HCT116 (cell line): ENCODE measurements around the gene RTN4RL1. TPM values are rescaled to one million over a fixed set of nuclear protein-coding genes. Genes with fewer than 3 reads are reported as not detected.

Experiments
- ATAC-seq: fragments of 200-7000 bp; cut with Tn5 transposase; 2 replicates; pipeline ENCODE4 v1.9.1; 2020; ENCODE audit warnings: mild to moderate bottlenecking, moderate library complexity
- BruUV-seq: library from RNA; stranded (reverse); fragments of 400-500 nt; replicated peaks from 2 replicates; lab custom pipeline; 2021; lab: Mats Ljungman, UMichigan
- CTCF ChIA-PET: fragments of 300-600 bp; sonication (Branson Sonifier 250); formaldehyde crosslinking; loops from one replicate; lab custom pipeline; 2021; ENCODE audit warnings: antibody characterized with exemption; lab: Charles Lee
- POLR2A ChIA-PET: fragments of 300-600, 350-600 bp; sonication (Branson Sonifier 250); formaldehyde crosslinking; loops from one replicate; lab custom pipeline; 2021; ENCODE audit warnings: antibody characterized with exemption; lab: Charles Lee
- RAD21 ChIA-PET, 2 experiments: fragments of 300-600 bp; sonication (Branson Sonifier 250); formaldehyde crosslinking; loops; one replicate each; lab custom pipeline; 2023; ENCODE audit warnings: low total read pairs in 2 of 2; ENCODE audit not compliant: uncharacterized antibody in 2 of 2, unreplicated experiment in 2 of 2, low non-redundant PET in 1 of 2; lab: Charles Lee
- DNase-seq: peaks from one replicate; pipeline ENCODE4 v3.0.0-alpha.2; 2010; ENCODE audit warnings: low read depth, low spot score
- H2AFZ ChIP-seq: fragments of 200-600 bp; shearing (Covaris generic), sonication (generic); 2 replicates; pipeline ENCODE4 v1.6.1; 2017; ENCODE audit warnings: low read depth, mixed run types, mixed read lengths, antibody characterized with exemption, low read length; ENCODE audit not compliant: poor library complexity, severe bottlenecking
- H3K27ac ChIP-seq: 2 replicates; pipeline ENCODE4 v1.5.1; 2012; ENCODE audit warnings: low read depth, low read length
- H3K27me3 ChIP-seq: fragments of 200-600 bp; sonication (generic); 2 replicates; pipeline ENCODE4 v1.6.1; 2016; ENCODE audit warnings: mixed run types, low read length, mixed read lengths; ENCODE audit not compliant: insufficient read depth
- H3K36me3 ChIP-seq, 2 experiments: fragments of 200-500 bp in 1 of 2; fragments of 200-600 bp in 1 of 2; sonication (Bioruptor generic) in 1 of 2; sonication (generic) in 1 of 2; 2 replicates each; pipeline versions ENCODE4 v1.5.1 to v1.6.1; 2014 to 2016; ENCODE audit warnings: low read length in 2 of 2, inconsistent platforms in 1 of 2, mixed read lengths in 1 of 2, mixed run types in 1 of 2; ENCODE audit not compliant: insufficient read depth in 2 of 2, control insufficient read depth in 1 of 2
- H3K4me1 ChIP-seq, 2 experiments: fragments of 200-600 bp in 1 of 2; sonication (generic) in 1 of 2; 2 replicates each; pipeline versions ENCODE4 v1.5.1 to v1.6.1; 2012 to 2017; ENCODE audit warnings: low read length in 2 of 2, inconsistent platforms in 1 of 2, mild to moderate bottlenecking in 1 of 2, mixed read lengths in 1 of 2, mixed run types in 1 of 2, moderate library complexity in 1 of 2; ENCODE audit not compliant: insufficient read depth in 2 of 2, control insufficient read depth in 1 of 2
- H3K4me2 ChIP-seq: fragments of 200-600 bp; sonication (generic); 2 replicates; pipeline ENCODE4 v1.6.1; 2017; ENCODE audit warnings: mixed run types, low read length, mixed read lengths
- H3K4me3 ChIP-seq, 2 experiments: fragments of 200-600 bp in 1 of 2; sonication (generic) in 1 of 2; replicated peaks in 1 of 2; 2 replicates each; pipeline ENCODE4 v1.5.1; 2011 to 2016; ENCODE audit warnings: low read length in 2 of 2, control low read depth in 1 of 2, low read depth in 1 of 2, mild to moderate bottlenecking in 1 of 2, mixed read lengths in 1 of 2, mixed run types in 1 of 2
- H3K79me2 ChIP-seq: fragments of 200-600 bp; sonication (generic); 2 replicates; pipeline ENCODE4 v1.6.1; 2017; ENCODE audit warnings: mild to moderate bottlenecking, mixed run types, low read length, moderate library complexity, mixed read lengths; ENCODE audit not compliant: insufficient read depth
- H3K9ac ChIP-seq: fragments of 200-600 bp; sonication (generic); 2 replicates; pipeline ENCODE4 v1.6.1; 2016; ENCODE audit warnings: low read length, mixed read lengths
- H3K9me2 ChIP-seq: fragments of 200-600 bp; sonication (generic), shearing (Covaris generic); 2 replicates; pipeline ENCODE4 v1.6.1; 2017; ENCODE audit warnings: mixed run types, mild to moderate bottlenecking, moderate library complexity; ENCODE audit not compliant: insufficient read depth
- H3K9me3 ChIP-seq, 2 experiments: fragments of 200-500 bp in 1 of 2; fragments of 200-600 bp in 1 of 2; sonication (Bioruptor generic) in 1 of 2; sonication (generic) in 1 of 2; 2 replicates each; pipeline ENCODE4 v1.6.1; 2014 to 2017; ENCODE audit warnings: low read length in 2 of 2, mixed read lengths in 2 of 2, inconsistent platforms in 1 of 2, low read depth in 1 of 2, mild to moderate bottlenecking in 1 of 2, mixed run types in 1 of 2, moderate library complexity in 1 of 2; ENCODE audit not compliant: control insufficient read depth in 1 of 2, insufficient read depth in 1 of 2
- H4K20me1 ChIP-seq: fragments of 200-600 bp; sonication (generic), shearing (Covaris generic); 2 replicates; pipeline ENCODE4 v1.6.1; 2017; ENCODE audit warnings: mixed run types, mild to moderate bottlenecking, moderate library complexity; ENCODE audit not compliant: insufficient read depth
- CBX3 ChIP-seq: IDR thresholded peaks from 2 replicates; pipeline ENCODE4 v1.6.1; 2012; ENCODE audit warnings: low read depth
- EZH2 ChIP-seq: fragments of 200-600 bp; sonication (generic); IDR thresholded peaks from 2 replicates; pipeline ENCODE4 v1.6.1; 2017; ENCODE audit warnings: antibody characterized with exemption, mixed run types
- EZH2phosphoT487 ChIP-seq: fragments of 200-600 bp; IDR thresholded peaks from 2 replicates; pipeline ENCODE4 v1.6.1; 2018; ENCODE audit warnings: antibody characterized with exemption, borderline replicate concordance
- JUND ChIP-seq: IDR thresholded peaks from 2 replicates; pipeline ENCODE4 v1.6.1; 2012
- MAX ChIP-seq: IDR thresholded peaks from 2 replicates; pipeline ENCODE4 v1.6.1; 2012
- POLR2A ChIP-seq: IDR thresholded peaks from 2 replicates; pipeline ENCODE4 v1.7.0; 2011; ENCODE audit warnings: borderline replicate concordance; ENCODE audit not compliant: insufficient read depth, insufficient read length; ENCODE audit errors: extremely low read depth
- RAD21 ChIP-seq: IDR thresholded peaks from 2 replicates; pipeline ENCODE4 v1.6.1; 2012; ENCODE audit warnings: low read depth, mild to moderate bottlenecking
- SIN3A ChIP-seq: IDR thresholded peaks from 2 replicates; pipeline ENCODE4 v1.6.1; 2012; ENCODE audit warnings: low read depth
- SP1 ChIP-seq: IDR thresholded peaks from 2 replicates; pipeline ENCODE4 v1.6.1; 2012; ENCODE audit warnings: low read depth
- YY1 ChIP-seq: IDR thresholded peaks from 2 replicates; pipeline ENCODE4 v1.6.1; 2011; ENCODE audit warnings: low read length, low read depth, moderate library complexity, mild to moderate bottlenecking; ENCODE audit not compliant: insufficient replicate concordance; ENCODE audit errors: extremely low read depth
- ZFX ChIP-seq: fragments of 450-650 bp; IDR thresholded peaks from 2 replicates; pipeline ENCODE4 v1.6.1; 2017
- intact Hi-C: fragments of 100-400 bp; cut with micrococcal nuclease; formaldehyde crosslinking; loops from 2 replicates; pipeline ENCODE4 v1.10.0; 2022
- total RNA-seq: library from RNA; stranded (reverse); gene quantifications from one replicate; pipeline ENCODE4 v1.2.1, GENCODE V29; 2021; ENCODE audit not compliant: unreplicated experiment
- TF ChIP-seq, protein P1 (sequence below), 3 experiments: fragments of 200-600 bp in 1 of 3; sonication (generic) in 1 of 3; IDR thresholded peaks in 2 of 3; conservative IDR thresholded peaks in 1 of 3; 2 replicates each; pipeline ENCODE4 v1.5.1; 2012 to 2017; ENCODE audit warnings: low read depth in 2 of 3, low read length in 2 of 3, antibody characterized with exemption in 1 of 3, borderline replicate concordance in 1 of 3, control low read depth in 1 of 3, mild to moderate bottlenecking in 1 of 3, mixed read lengths in 1 of 3, mixed run types in 1 of 3, moderate library complexity in 1 of 3; ENCODE audit not compliant: insufficient read depth in 1 of 3

Gene RTN4RL1
- total RNA-seq, 1 experiment from 2014 or later: 3.7 TPM

- TF ChIP-seq CBX3 (no peak), ZFX (no peak), EZH2phosphoT487 (no peak), SIN3A (no peak), MAX (no peak), RAD21 (no peak)
- TF ChIP-seq, protein P1, sequence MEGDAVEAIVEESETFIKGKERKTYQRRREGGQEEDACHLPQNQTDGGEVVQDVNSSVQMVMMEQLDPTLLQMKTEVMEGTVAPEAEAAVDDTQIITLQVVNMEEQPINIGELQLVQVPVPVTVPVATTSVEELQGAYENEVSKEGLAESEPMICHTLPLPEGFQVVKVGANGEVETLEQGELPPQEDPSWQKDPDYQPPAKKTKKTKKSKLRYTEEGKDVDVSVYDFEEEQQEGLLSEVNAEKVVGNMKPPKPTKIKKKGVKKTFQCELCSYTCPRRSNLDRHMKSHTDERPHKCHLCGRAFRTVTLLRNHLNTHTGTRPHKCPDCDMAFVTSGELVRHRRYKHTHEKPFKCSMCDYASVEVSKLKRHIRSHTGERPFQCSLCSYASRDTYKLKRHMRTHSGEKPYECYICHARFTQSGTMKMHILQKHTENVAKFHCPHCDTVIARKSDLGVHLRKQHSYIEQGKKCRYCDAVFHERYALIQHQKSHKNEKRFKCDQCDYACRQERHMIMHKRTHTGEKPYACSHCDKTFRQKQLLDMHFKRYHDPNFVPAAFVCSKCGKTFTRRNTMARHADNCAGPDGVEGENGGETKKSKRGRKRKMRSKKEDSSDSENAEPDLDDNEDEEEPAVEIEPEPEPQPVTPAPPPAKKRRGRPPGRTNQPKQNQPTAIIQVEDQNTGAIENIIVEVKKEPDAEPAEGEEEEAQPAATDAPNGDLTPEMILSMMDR (IDR thresholded peaks at IDR 0.05 in 2 of 3, conservative IDR thresholded peaks at IDR 0.05 in 1 of 3; ENCODE audit: borderline replicate concordance in 1 of 3, insufficient read depth in 1 of 3, low read depth in 2 of 3, low read length in 2 of 3): no peak
- TF ChIP-seq, all 23 proteins: peak for 0
Measured at GRCh38 chr17:1934901-1935300, 90.2 kb downstream of the RTN4RL1 start (continued).

DNA sequence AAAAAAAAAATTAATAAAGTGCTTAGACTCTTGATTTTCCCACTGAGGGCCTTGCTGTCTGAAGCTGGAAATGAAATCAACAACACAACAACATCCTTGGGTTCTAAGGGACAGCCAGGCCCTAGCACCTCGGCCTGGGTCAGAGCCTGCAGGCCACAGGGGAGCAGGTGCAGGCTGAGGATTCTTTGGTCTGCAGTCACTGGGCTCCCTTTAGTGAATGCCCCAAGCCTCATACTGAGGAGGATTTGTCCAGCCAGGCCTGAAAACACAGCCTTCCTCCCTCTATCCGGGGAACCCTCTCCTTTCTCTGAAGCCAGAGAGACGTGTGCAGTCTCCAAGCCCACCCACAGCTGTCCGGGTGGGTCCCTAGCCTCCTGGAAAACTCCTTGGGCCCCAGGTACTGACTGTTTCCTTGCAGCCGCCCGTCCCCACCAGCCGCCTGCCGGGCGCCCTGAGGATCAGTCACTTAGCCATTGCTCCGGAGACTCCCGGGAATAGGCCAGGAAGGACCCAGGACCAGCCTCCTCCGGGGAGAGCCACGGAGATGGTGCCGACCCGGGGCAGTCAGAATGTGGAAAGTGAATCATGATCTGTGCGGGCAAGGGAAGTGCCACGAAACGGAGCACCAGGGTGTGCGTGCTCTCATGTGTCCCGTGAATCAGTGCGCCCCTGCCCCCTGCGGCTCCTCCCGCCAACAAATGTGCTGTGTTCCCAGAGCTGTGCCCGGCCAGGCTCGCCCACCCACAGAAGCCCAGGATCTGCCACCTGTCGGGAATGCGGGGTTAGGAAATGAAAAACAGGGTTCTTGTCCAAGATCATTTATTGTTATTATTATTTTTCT, 91.0 kb downstream of the RTN4RL1 start:
- Histone ChIP-seq H3K27ac (no peak overlapping the region), H2AFZ (no peak overlapping the region), H4K20me1 (no peaks in the 10 kb centered on the region), H3K4me2 (no peak overlapping the region), H3K4me1 (no peaks in the 10 kb centered on the region), H3K9me2 (no peaks in the 10 kb centered on the region), H3K9me3 (no peaks in the 10 kb centered on the region), H3K9ac (no peak overlapping the region), H3K79me2 (no peaks in the 10 kb centered on the region), H3K27me3 (no peaks in the 10 kb centered on the region), H3K36me3 (no peaks in the 10 kb centered on the region), H3K4me3 (no peak overlapping the region)
- RAD21 ChIA-PET: no interaction called here
- TF ChIP-seq CBX3 (no peak), YY1 (no peak), ZFX (no peak), EZH2 (no peak), JUND (no peak), SP1 (no peak), POLR2A (no peak)
- TF ChIP-seq, protein P1 (IDR thresholded peaks at IDR 0.05 in 2 of 3, conservative IDR thresholded peaks at IDR 0.05 in 1 of 3; ENCODE audit: borderline replicate concordance in 1 of 3, insufficient read depth in 1 of 3, low read depth in 2 of 3, low read length in 2 of 3): no peak
- CTCF ChIA-PET: interaction anchor here (0.6 kb wide), 1 partner anchor 280 kb away, joined by 3 read pairs; no protein-coding TSS in a partner anchor
- DNase-seq: no peak
- BruUV-seq: no TSS peak
- ATAC-seq: no peak
- intact Hi-C loops: no loop called here
- POLR2A ChIA-PET: no interaction called here
